Cardiac muscle cell (in vitro differentiated cells and primary cell): ENCODE results near the gene CLEC19A. TPM values are rescaled to one million over a fixed set of nuclear protein-coding genes. Genes with fewer than 3 reads are reported as not detected.

Experiments used
- DNase-seq, 2 donors: peaks; one replicate each; pipeline versions ENCODE4 v3.0.0 to v3.0.0-alpha.2; 2010 to 2017; ENCODE audit warnings: low read depth in 1 of 2, low spot score in 1 of 2
- H3K27ac ChIP-seq: fragments of 200-600 bp; sonication (generic); 2 replicates; pipeline ENCODE4 v1.5.1; 2016
- H3K27me3 ChIP-seq: fragments of 200-600 bp; sonication (generic); 2 replicates; pipeline ENCODE4 v1.6.0; 2016; ENCODE audit warnings: control low read depth
- H3K36me3 ChIP-seq: fragments of 200-600 bp; sonication (generic); 2 replicates; pipeline ENCODE4 v1.5.1; 2016; ENCODE audit warnings: control low read depth
- H3K4me1 ChIP-seq: fragments of 200-600 bp; sonication (generic); 2 replicates; pipeline ENCODE4 v1.8.1; 2017; ENCODE audit warnings: low read depth, mild to moderate bottlenecking, mixed run types
- H3K4me3 ChIP-seq: fragments of 200-600 bp; sonication (generic); 2 replicates; pipeline ENCODE4 v1.5.1; 2016; ENCODE audit warnings: mild to moderate bottlenecking
- H3K9me3 ChIP-seq: fragments of 200-600 bp; sonication (generic); 2 replicates; pipeline ENCODE4 v1.5.1; 2017; ENCODE audit warnings: low read depth, mild to moderate bottlenecking, control low read depth
- CTCF ChIP-seq: IDR thresholded peaks from 2 replicates; pipeline ENCODE4 v1.5.1; 2012; ENCODE audit warnings: low read depth, mild to moderate bottlenecking, low read length
- polyA plus RNA-seq: library from polyadenylated mRNA; unstranded; fragments of >200 nt; fragmentation: Nextera tagmentation; extraction: Ambion mirVana; gene quantifications from 2 replicates; pipeline ENCODE4 v1.2.1, GENCODE V29; 2016
- total RNA-seq: library from RNA; depleted of rRNA; stranded (reverse); fragments of >200 nt; gene quantifications from 2 replicates; pipeline ENCODE4 v1.2.3, GENCODE V29; 2016

The CLEC19A gene
- total and polyA plus RNA-seq, 2 experiments from 2014 or later, result not detected

DNA sequence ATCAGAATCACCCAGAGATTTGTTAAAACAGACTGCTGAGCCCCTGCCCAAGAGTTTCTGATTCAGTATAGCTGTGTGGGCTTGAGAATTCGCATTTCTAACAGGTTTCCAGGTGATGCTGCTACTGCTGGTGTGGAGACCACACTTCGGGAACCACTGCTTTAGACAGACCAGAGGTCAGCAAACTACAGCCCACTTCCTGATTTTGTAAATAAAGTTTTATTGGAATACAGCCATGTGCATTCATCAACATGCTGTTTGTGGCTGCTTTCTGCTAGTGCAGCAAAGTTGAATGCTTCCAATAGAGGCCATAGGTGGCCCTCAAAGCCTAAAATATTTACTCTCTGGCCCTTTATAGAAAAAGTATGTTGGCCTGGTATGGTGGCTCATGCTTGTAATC, 32.6 kb upstream of the CLEC19A start:
- Histone ChIP-seq H3K27me3 (no peaks in the 10 kb centered on the region), H3K27ac (no peak overlapping the region), H3K4me1 (no peaks in the 10 kb centered on the region), H3K36me3 (no peaks in the 10 kb centered on the region), H3K9me3 (no peaks in the 10 kb centered on the region), H3K4me3 (no peak overlapping the region)
- TF ChIP-seq CTCF, result no peak
- DNase-seq, result no peak

DNA sequence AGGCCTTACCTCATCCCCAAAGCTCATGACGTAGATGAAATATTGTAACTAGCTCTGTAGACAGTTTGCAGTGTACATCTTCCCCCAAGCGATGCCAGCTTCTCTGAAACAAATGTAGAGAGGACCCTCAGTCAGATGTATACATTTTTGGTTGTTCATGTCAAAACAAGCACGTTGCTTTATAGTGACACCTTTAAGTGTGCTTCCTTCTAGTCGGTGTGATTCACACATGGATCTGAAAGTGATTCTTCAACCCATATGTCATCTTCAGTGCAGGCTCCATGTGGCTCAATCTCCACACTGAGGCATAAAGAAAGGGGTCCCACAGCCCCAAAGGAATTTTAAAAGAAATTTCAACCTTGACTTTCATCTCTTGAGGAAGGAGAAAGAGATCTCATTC, 30.9 kb upstream of the CLEC19A start:
- no peaks in the 10 kb centered on the region for H3K9me3 ChIP-seq
- H3K36me3 ChIP-seq, result no peaks in the 10 kb centered on the region
- TF ChIP-seq CTCF, result no peak
- H3K4me1 ChIP-seq, result no peaks in the 10 kb centered on the region
- no peak overlapping the region for H3K4me3 ChIP-seq
- no peak for DNase-seq
- no peaks in the 10 kb centered on the region for H3K27me3 ChIP-seq
- H3K27ac ChIP-seq, result no peak overlapping the region

- no peaks in the 10 kb centered on the region for H3K27me3 ChIP-seq
- no peaks in the 10 kb centered on the region for H3K9me3 ChIP-seq
- H3K4me1 ChIP-seq, result no peaks in the 10 kb centered on the region
- H3K4me3 ChIP-seq, result no peak overlapping the region
- no peak for DNase-seq
- no peaks in the 10 kb centered on the region for H3K36me3 ChIP-seq
- TF ChIP-seq CTCF, result no peak
- no peak overlapping the region for H3K27ac ChIP-seq
Observed at GRCh38 chr16:19264123-19264673, 21.3 kb upstream of the CLEC19A start.

GRCh38 chr16:19265380-19265930, 20.1 kb upstream of the CLEC19A start:
- Histone ChIP-seq H3K4me1 (no peaks in the 10 kb centered on the region), H3K36me3 (no peaks in the 10 kb centered on the region), H3K9me3 (no peaks in the 10 kb centered on the region), H3K27ac (no peak overlapping the region), H3K27me3 (no peaks in the 10 kb centered on the region), H3K4me3 (no peak overlapping the region)
- TF ChIP-seq CTCF, result no peak
- no peak for DNase-seq

GRCh38 chr16:19266774-19267173, 18.8 kb upstream of the CLEC19A start:
- Histone ChIP-seq H3K27ac (no peak overlapping the region), H3K4me1 (no peaks in the 10 kb centered on the region), H3K36me3 (no peaks in the 10 kb centered on the region), H3K4me3 (no peak overlapping the region), H3K27me3 (no peaks in the 10 kb centered on the region), H3K9me3 (no peaks in the 10 kb centered on the region)
- no peak for DNase-seq
- no peak for TF ChIP-seq CTCF
